ENCODE measurements around the gene KLHL15. TPM values are rescaled to one million over a fixed set of nuclear protein-coding genes. Genes with fewer than 3 reads are reported as not detected.
"Not testable (repeated sequence)": the region's sequence is repeated elsewhere in the genome, so short reads cannot be mapped to it uniquely, and the experiment has no call there.

Gene KLHL15
- total RNA-seq, 2 experiments from 2014 or later = 9.3 to 9.7 TPM

DNA sequence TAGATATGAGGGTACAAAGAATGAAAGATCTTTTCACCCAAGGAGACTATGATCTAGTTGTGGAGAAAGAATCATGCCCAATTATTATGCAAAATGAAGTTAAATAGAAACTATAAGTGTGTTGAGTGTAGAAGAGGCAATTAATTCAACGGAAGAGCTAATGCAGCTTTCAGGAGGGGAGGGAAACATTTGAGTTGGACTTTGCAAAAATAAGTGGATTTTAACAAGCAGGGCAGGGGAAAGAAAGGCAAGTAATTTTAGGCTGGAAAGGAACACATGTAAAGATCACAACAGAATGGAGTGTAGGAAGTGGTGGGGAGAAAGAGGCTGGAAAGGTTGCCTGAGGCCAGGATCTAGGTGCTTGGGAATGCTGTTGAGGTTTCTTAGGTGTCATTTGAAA is 44.1 kb downstream of the KLHL15 start:
- H3K36me3 Mint-ChIP-seq = peaks cover 12% of the 10 kb centered on the region
- no peak overlapping the region for H3K4me3 Mint-ChIP-seq
- ChIA-PET POLR2A (no interaction called here), CTCF (no interaction called here)
- no peaks in the 10 kb centered on the region for H3K9me3 Mint-ChIP-seq
- DNase-seq = no peak
- peaks cover 2% of the 10 kb centered on the region for H3K4me1 Mint-ChIP-seq (ENCODE audit: low read depth)
- H3K27me3 Mint-ChIP-seq = no peaks in the 10 kb centered on the region
- H3K27ac Mint-ChIP-seq = no peak overlapping the region
- intact Hi-C loops (cut with micrococcal nuclease) = no loop called here

DNA sequence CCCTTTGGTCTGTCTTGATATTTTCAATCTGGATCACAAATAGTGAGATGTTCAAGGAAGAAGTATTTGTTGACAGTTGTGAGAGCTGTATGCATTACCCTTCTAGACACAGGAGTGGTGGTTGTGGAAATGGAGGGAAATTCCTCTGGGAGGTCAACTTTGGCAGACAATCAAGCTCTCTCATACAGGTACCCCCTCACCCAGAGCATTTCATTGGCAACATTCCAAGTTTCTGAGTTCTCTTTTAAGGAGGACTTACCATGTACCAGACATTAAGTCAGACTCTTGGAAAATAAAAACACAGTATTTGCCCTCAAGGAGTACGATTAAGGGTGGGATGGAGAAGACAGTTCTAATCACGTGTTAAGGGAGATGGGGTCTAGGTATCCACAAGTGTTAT is 45.3 kb downstream of the KLHL15 start:
- Mint-ChIP-seq H3K4me1 (ENCODE audit: low read depth) (peaks cover 2% of the 10 kb centered on the region), H3K9me3 (no peaks in the 10 kb centered on the region), H3K27me3 (no peaks in the 10 kb centered on the region), H3K27ac (no peak overlapping the region), H3K36me3 (peaks cover 9% of the 10 kb centered on the region), H3K4me3 (no peak overlapping the region)
- CTCF ChIA-PET = interaction anchor here (0.7 kb wide), 1 partner anchor 308 kb away, joined by 3 read pairs; no protein-coding TSS in a partner anchor
- POLR2A ChIA-PET = no interaction called here
- DNase-seq = no peak
- intact Hi-C loops (cut with micrococcal nuclease) = no loop called here

GRCh38 chrX:23981222-23981621 is 45.8 kb downstream of the KLHL15 start:
- Mint-ChIP-seq H3K27ac (no peak overlapping the region), H3K4me3 (no peak overlapping the region), H3K9me3 (no peaks in the 10 kb centered on the region), H3K27me3 (no peaks in the 10 kb centered on the region), H3K4me1 (ENCODE audit: low read depth) (peaks cover 2% of the 10 kb centered on the region), H3K36me3 (peaks cover 9% of the 10 kb centered on the region)
- intact Hi-C loops (cut with micrococcal nuclease) = no loop called here
- POLR2A ChIA-PET = no interaction called here
- no peak for DNase-seq
- CTCF ChIA-PET = no interaction called here

DNA sequence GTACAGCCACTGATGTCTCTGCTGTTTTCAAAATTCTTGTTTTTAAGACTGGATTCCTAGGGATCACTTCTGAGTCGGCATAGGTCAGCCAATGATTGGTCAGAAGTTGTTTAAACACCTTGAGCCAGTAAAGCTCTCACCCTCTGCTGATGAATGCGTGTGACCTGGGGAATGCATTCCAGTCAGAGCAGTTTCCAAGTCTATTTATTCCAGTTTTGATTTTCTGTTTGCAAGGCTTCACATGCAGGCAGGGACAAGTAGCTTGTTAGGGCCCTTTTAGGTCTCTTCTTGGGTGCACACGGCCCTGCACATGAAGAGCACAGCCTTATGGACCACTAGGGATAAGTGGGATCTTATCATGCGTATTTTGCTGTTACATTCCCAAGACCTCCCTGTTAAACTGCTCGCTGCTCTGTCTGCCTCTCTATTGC is 47.0 kb downstream of the KLHL15 start:
- H3K9me3 Mint-ChIP-seq = no peaks in the 10 kb centered on the region
- intact Hi-C loops (cut with micrococcal nuclease) = no loop called here
- POLR2A ChIA-PET = no interaction called here

DNA sequence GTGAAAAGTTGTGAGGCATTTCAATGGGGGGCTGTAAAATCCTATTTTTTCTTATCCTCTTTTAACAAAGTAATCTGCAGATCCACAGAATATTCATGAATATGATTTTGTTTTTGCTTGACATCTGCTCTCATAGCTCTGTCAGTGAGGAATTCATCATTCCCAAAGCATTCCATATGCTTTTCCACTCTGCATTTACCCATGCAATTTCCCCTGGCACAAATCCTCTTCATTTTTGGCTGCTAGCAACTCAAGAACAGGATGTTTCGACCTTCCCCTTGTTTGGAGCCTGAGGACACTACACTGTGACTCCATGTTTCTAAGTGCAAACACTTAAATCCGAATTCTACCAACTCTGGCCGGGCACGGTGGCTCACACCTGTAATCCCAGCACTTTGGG is 48.5 kb downstream of the KLHL15 start:
- intact Hi-C loops (cut with micrococcal nuclease) = no loop called here
- Mint-ChIP-seq H3K36me3 (peaks cover 7% of the 10 kb centered on the region), H3K27me3 (no peaks in the 10 kb centered on the region), H3K27ac (no peak overlapping the region), H3K9me3 (no peaks in the 10 kb centered on the region), H3K4me1 (ENCODE audit: low read depth) (no peaks in the 10 kb centered on the region), H3K4me3 (no peak overlapping the region)
- DNase-seq = no peak
- ChIA-PET POLR2A (no interaction called here), CTCF (interaction anchor here (0.7 kb wide), 1 partner anchor 790 kb away, joined by 4 read pairs; no protein-coding TSS in a partner anchor)

More for the DNA sequence above, 47.0 kb downstream of the KLHL15 start:
- no peaks in the 10 kb centered on the region for H3K4me1 Mint-ChIP-seq (ENCODE audit: low read depth)
- CTCF ChIA-PET = no interaction called here
- peaks cover 7% of the 10 kb centered on the region for H3K36me3 Mint-ChIP-seq
- H3K27me3 Mint-ChIP-seq = no peaks in the 10 kb centered on the region
- no peak for DNase-seq
- H3K27ac Mint-ChIP-seq = no peak overlapping the region
- no peak overlapping the region for H3K4me3 Mint-ChIP-seq

GRCh38 chrX:23965630-23966029 is 61.4 kb downstream of the KLHL15 start:
- H3K36me3 Mint-ChIP-seq; H3K4me1 Mint-ChIP-seq (ENCODE audit: low read depth); CTCF ChIA-PET; DNase-seq; H3K27me3 Mint-ChIP-seq; H3K4me3 Mint-ChIP-seq; H3K27ac Mint-ChIP-seq; intact Hi-C loops (cut with micrococcal nuclease); POLR2A ChIA-PET; H3K9me3 Mint-ChIP-seq: not testable (repeated sequence)

DNA sequence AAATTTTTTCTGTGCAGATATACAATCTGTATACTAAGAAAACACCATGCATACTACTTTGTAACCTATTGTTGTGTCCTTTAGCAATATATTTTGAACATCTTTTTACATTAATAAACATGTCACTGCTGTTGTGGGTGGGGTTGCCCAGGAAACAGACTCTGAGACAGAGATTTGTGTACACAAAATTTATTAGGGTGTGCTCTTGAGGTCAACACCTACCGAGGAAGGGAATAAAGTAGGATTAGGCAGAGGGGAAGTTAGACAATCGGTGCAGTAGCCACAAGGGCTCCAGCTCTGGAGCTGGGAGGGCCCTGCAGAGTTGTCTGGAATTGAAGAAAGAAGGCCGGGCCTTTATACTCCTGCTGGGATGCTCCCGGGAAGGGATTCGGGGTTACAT is 62.8 kb downstream of the KLHL15 start:
- H3K27me3 Mint-ChIP-seq = no peaks in the 10 kb centered on the region

GRCh38 chrX:23959781-23960180 is 67.2 kb downstream of the KLHL15 start:
- intact Hi-C loops (cut with micrococcal nuclease) = no loop called here
- Mint-ChIP-seq H3K4me1 (ENCODE audit: low read depth) (peaks cover 6% of the 10 kb centered on the region), H3K27me3 (no peaks in the 10 kb centered on the region), H3K27ac (peak overlapping the region; percentile 24), H3K36me3 (no peaks in the 10 kb centered on the region), H3K4me3 (no peak overlapping the region), H3K9me3 (no peaks in the 10 kb centered on the region)
- DNase-seq = peak; percentile 12
- CTCF ChIA-PET = no interaction called here
- POLR2A ChIA-PET = no interaction called here

More for the DNA sequence above, 62.8 kb downstream of the KLHL15 start:
- Mint-ChIP-seq H3K9me3 (peaks cover 2% of the 10 kb centered on the region), H3K4me1 (ENCODE audit: low read depth) (peaks cover 3% of the 10 kb centered on the region), H3K36me3 (no peaks in the 10 kb centered on the region), H3K4me3 (no peak overlapping the region), H3K27ac (no peak overlapping the region)
- POLR2A ChIA-PET = no interaction called here
- intact Hi-C loops (cut with micrococcal nuclease) = no loop called here
- DNase-seq = no peak
- CTCF ChIA-PET = no interaction called here

GRCh38 chrX:23954396-23954795 is 72.6 kb downstream of the KLHL15 start:
- no peak overlapping the region for H3K4me3 Mint-ChIP-seq
- H3K27ac Mint-ChIP-seq = no peak overlapping the region
- DNase-seq = no peak
- POLR2A ChIA-PET = no interaction called here
- intact Hi-C loops (cut with micrococcal nuclease) = no loop called here
- CTCF ChIA-PET = no interaction called here
- H3K27me3 Mint-ChIP-seq = no peaks in the 10 kb centered on the region
- H3K4me1 Mint-ChIP-seq (ENCODE audit: low read depth) = peaks cover 8% of the 10 kb centered on the region
- H3K9me3 Mint-ChIP-seq = no peaks in the 10 kb centered on the region
- no peaks in the 10 kb centered on the region for H3K36me3 Mint-ChIP-seq

- Mint-ChIP-seq H3K4me3 (peak overlapping the region; percentile 73), H3K9me3 (no peaks in the 10 kb centered on the region), H3K4me1 (ENCODE audit: low read depth) (peaks cover 8% of the 10 kb centered on the region), H3K27me3 (no peaks in the 10 kb centered on the region), H3K36me3 (no peaks in the 10 kb centered on the region), H3K27ac (peak overlapping the region; percentile 92)
- peak; percentile 12 for DNase-seq
- POLR2A ChIA-PET = no interaction called here
- intact Hi-C loops (cut with micrococcal nuclease) = loop anchor here (1.0 to 2.0 kb wide), 3 partner anchors 39 to 71 kb away; partner anchors contain the start of gene CXorf58
- CTCF ChIA-PET = interaction anchor here (1.0 to 1.6 kb wide), 2 partner anchors 72 to 102 kb away, joined by 3 read pairs; no protein-coding TSS in a partner anchor
These were observed 73.1 kb downstream of the KLHL15 start for GRCh38 chrX:23953908-23954269.

GRCh38 chrX:23952984-23953907 is 73.7 kb downstream of the KLHL15 start:
- Mint-ChIP-seq H3K4me1 (ENCODE audit: low read depth) (peaks cover 6% of the 10 kb centered on the region), H3K9me3 (no peaks in the 10 kb centered on the region), H3K36me3 (no peaks in the 10 kb centered on the region), H3K4me3 (peak overlapping the region; percentile 73), H3K27ac (peak overlapping the region; percentile 92), H3K27me3 (no peaks in the 10 kb centered on the region)
- DNase-seq = peak; percentile 54
- POLR2A ChIA-PET = interaction anchor here (1.0 kb wide), 2 partner anchors 101 to 172 kb away, joined by 3 to 5 read pairs; no protein-coding TSS in a partner anchor
- intact Hi-C loops (cut with micrococcal nuclease) = loop anchor here (1.0 to 2.0 kb wide), 3 partner anchors 40 to 72 kb away; partner anchors contain the start of gene CXorf58
- CTCF ChIA-PET = interaction anchor here (0.7 to 1.6 kb wide), 6 partner anchors 32 to 102 kb away, joined by 3 to 4 read pairs (median 3); no protein-coding TSS in a partner anchor

- intact Hi-C loops (cut with micrococcal nuclease) = loop anchor here (2.0 kb wide), 1 partner anchor 40 kb away; no protein-coding TSS in a partner anchor
- CTCF ChIA-PET = interaction anchor here (0.7 to 1.6 kb wide), 5 partner anchors 33 to 103 kb away, joined by 3 to 4 read pairs (median 3); no protein-coding TSS in a partner anchor
- Mint-ChIP-seq H3K4me1 (ENCODE audit: low read depth) (peaks cover 6% of the 10 kb centered on the region), H3K36me3 (no peaks in the 10 kb centered on the region), H3K9me3 (no peaks in the 10 kb centered on the region), H3K27me3 (no peaks in the 10 kb centered on the region), H3K4me3 (no peak overlapping the region), H3K27ac (no peak overlapping the region)
- DNase-seq = no peak
- POLR2A ChIA-PET = interaction anchor here (1.0 kb wide), 2 partner anchors 102 to 171 kb away, joined by 3 to 5 read pairs; no protein-coding TSS in a partner anchor
These were observed 74.6 kb downstream of the KLHL15 start for GRCh38 chrX:23952391-23952790.

All from activated CD4-positive, alpha-beta memory T cell treated with anti-CD3 and anti-CD28 coated beads for 36 hours (primary cell).